ENCODE data around the gene PLTP. TPM values are rescaled to one million over a fixed set of nuclear protein-coding genes. Genes with fewer than 3 reads are reported as not detected.

PLTP gene
- total and polyA plus RNA-seq, 2 experiments from 2014 or later: 108 to 160 TPM

DNA sequence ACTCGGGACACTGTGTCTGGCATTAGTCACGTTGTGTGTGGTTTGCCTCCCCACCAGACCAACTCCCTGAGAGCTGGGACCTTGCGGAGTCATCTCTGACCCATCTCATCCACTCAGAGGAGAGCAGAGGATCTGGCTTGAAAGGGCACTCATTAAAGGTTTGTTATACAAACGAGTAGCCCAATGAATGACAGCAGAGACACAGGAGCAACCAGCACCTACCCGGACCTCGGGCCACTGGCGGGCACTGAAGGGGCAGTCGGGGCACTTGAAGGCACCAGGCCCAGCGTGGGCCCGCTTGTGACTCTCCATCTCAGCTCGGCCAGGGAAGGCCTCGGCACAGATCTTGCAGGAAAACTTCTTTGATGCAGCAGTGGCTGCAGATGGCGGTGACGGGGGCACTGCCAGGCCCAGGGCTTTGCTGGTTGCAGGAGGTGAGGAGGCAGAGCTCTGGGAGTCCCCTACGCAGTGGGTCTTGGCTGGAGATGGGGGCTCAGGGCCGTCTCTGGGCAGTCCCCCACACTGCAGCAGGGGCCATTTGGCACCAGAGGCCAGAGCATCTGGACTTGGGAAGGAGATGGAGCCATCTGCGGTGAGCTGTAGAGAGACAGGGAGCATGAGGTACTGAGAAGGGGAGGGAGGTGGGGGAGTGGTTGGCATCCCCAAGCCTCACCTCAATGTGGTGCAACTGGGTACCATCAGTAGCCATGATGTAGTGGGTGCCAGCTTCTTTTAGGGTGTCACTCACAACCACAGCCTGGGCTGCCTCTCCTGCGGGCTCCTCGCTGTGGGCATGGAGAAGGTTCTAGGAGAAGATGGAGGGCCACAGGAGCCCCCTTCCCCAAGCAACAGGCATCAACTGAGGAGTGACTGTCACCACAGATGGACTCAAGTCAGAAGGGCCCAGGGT, 40.2 kb upstream of the PLTP start:
- ATAC-seq: no peak
- Histone ChIP-seq H3K4me2 (no peak overlapping the region), H3K4me3 (no peak overlapping the region), H3K4me1 (ENCODE audit: insufficient read depth) (no peaks in the 10 kb centered on the region; the same call in 1 of the 2 replicates), H4K20me1 (replicated peaks; ENCODE audit: insufficient read depth) (no peaks in the 10 kb centered on the region; the same call in 1 of the 2 replicates), H2AFZ (no peak overlapping the region), H3K27ac (ENCODE audit: low read depth) (no peak overlapping the region), H3K36me3 (ENCODE audit: insufficient read depth) (no peaks in the 10 kb centered on the region), H3K27me3 (ENCODE audit: insufficient read depth) (no peaks in the 10 kb centered on the region), H3K79me2 (replicated peaks; ENCODE audit: insufficient read depth) (no peaks in the 10 kb centered on the region), H3F3A (replicated peaks; ENCODE audit: low read depth) (no peaks in the 10 kb centered on the region), H3K9me2 (ENCODE audit: insufficient read depth) (no peaks in the 10 kb centered on the region)
- Mint-ChIP-seq H3K9me3 (no peaks in the 10 kb centered on the region), H3K27me3 (ENCODE audit: insufficient read depth, low read depth, poor library complexity) (peaks cover 13% of the 10 kb centered on the region), H3K4me3 (no peak overlapping the region), H3K4me1 (peaks cover 5% of the 10 kb centered on the region; the same call in 2 of the 3 replicates), H3K36me3 (ENCODE audit: low read depth) (peaks cover 19% of the 10 kb centered on the region), H3K27ac (peak overlapping the region; percentile 75)
- DNase-seq (ENCODE audit: low spot score): no peak
- TF ChIP-seq, protein P1, sequence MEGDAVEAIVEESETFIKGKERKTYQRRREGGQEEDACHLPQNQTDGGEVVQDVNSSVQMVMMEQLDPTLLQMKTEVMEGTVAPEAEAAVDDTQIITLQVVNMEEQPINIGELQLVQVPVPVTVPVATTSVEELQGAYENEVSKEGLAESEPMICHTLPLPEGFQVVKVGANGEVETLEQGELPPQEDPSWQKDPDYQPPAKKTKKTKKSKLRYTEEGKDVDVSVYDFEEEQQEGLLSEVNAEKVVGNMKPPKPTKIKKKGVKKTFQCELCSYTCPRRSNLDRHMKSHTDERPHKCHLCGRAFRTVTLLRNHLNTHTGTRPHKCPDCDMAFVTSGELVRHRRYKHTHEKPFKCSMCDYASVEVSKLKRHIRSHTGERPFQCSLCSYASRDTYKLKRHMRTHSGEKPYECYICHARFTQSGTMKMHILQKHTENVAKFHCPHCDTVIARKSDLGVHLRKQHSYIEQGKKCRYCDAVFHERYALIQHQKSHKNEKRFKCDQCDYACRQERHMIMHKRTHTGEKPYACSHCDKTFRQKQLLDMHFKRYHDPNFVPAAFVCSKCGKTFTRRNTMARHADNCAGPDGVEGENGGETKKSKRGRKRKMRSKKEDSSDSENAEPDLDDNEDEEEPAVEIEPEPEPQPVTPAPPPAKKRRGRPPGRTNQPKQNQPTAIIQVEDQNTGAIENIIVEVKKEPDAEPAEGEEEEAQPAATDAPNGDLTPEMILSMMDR (conservative IDR thresholded peaks at IDR 0.05; ENCODE audit: low read depth in 2 of 2): no peak
- TF ChIP-seq JUNB (IDR thresholded peaks at IDR 0.05; ENCODE audit: unreplicated experiment) (no peak), EZH2phosphoT487 (IDR thresholded peaks at IDR 0.05; ENCODE audit: unreplicated experiment) (no peak), STAT1 (IDR thresholded peaks at IDR 0.05; ENCODE audit: unreplicated experiment) (no peak), ZNF331 (CRISPR knock-in tag; IDR thresholded peaks at IDR 0.05; ENCODE audit: low read depth) (no peak), POLR2AphosphoS5 (IDR thresholded peaks at IDR 0.05; ENCODE audit: low read depth) (no peak), ZNF114 (CRISPR knock-in tag; IDR thresholded peaks at IDR 0.05) (no peak), EZH2 (IDR thresholded peaks at IDR 0.05; ENCODE audit: low read depth, unreplicated experiment) (no peak), NANOG (IDR thresholded peaks at IDR 0.05; ENCODE audit: borderline replicate concordance) (no peak), CREB1 (CRISPR knock-in tag; IDR thresholded peaks at IDR 0.05; ENCODE audit: low read depth) (no peak), ETS1 (IDR thresholded peaks at IDR 0.05) (no peak)
- TF ChIP-seq, protein P2, sequence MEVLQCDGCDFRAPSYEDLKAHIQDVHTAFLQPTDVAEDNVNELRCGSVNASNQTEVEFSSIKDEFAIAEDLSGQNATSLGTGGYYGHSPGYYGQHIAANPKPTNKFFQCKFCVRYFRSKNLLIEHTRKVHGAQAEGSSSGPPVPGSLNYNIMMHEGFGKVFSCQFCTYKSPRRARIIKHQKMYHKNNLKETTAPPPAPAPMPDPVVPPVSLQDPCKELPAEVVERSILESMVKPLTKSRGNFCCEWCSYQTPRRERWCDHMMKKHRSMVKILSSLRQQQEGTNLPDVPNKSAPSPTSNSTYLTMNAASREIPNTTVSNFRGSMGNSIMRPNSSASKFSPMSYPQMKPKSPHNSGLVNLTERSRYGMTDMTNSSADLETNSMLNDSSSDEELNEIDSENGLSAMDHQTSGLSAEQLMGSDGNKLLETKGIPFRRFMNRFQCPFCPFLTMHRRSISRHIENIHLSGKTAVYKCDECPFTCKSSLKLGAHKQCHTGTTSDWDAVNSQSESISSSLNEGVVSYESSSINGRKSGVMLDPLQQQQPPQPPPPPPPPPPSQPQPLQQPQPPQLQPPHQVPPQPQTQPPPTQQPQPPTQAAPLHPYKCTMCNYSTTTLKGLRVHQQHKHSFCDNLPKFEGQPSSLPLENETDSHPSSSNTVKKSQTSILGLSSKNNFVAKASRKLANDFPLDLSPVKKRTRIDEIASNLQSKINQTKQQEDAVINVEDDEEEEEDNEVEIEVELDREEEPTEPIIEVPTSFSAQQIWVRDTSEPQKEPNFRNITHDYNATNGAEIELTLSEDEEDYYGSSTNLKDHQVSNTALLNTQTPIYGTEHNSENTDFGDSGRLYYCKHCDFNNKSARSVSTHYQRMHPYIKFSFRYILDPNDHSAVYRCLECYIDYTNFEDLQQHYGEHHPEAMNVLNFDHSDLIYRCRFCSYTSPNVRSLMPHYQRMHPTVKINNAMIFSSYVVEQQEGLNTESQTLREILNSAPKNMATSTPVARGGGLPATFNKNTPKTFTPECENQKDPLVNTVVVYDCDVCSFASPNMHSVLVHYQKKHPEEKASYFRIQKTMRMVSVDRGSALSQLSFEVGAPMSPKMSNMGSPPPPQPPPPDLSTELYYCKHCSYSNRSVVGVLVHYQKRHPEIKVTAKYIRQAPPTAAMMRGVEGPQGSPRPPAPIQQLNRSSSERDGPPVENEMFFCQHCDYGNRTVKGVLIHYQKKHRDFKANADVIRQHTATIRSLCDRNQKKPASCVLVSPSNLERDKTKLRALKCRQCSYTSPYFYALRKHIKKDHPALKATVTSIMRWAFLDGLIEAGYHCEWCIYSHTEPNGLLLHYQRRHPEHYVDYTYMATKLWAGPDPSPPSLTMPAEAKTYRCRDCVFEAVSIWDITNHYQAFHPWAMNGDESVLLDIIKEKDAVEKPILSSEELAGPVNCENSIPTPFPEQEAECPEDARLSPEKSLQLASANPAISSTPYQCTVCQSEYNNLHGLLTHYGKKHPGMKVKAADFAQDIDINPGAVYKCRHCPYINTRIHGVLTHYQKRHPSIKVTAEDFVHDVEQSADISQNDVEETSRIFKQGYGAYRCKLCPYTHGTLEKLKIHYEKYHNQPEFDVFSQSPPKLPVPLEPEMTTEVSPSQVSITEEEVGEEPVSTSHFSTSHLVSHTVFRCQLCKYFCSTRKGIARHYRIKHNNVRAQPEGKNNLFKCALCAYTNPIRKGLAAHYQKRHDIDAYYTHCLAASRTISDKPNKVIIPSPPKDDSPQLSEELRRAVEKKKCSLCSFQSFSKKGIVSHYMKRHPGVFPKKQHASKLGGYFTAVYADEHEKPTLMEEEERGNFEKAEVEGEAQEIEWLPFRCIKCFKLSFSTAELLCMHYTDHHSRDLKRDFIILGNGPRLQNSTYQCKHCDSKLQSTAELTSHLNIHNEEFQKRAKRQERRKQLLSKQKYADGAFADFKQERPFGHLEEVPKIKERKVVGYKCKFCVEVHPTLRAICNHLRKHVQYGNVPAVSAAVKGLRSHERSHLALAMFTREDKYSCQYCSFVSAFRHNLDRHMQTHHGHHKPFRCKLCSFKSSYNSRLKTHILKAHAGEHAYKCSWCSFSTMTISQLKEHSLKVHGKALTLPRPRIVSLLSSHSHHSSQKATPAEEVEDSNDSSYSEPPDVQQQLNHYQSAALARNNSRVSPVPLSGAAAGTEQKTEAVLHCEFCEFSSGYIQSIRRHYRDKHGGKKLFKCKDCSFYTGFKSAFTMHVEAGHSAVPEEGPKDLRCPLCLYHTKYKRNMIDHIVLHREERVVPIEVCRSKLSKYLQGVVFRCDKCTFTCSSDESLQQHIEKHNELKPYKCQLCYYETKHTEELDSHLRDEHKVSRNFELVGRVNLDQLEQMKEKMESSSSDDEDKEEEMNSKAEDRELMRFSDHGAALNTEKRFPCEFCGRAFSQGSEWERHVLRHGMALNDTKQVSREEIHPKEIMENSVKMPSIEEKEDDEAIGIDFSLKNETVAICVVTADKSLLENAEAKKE (CRISPR knock-in tag; IDR thresholded peaks at IDR 0.05): no peak
- TF ChIP-seq, protein P3, sequence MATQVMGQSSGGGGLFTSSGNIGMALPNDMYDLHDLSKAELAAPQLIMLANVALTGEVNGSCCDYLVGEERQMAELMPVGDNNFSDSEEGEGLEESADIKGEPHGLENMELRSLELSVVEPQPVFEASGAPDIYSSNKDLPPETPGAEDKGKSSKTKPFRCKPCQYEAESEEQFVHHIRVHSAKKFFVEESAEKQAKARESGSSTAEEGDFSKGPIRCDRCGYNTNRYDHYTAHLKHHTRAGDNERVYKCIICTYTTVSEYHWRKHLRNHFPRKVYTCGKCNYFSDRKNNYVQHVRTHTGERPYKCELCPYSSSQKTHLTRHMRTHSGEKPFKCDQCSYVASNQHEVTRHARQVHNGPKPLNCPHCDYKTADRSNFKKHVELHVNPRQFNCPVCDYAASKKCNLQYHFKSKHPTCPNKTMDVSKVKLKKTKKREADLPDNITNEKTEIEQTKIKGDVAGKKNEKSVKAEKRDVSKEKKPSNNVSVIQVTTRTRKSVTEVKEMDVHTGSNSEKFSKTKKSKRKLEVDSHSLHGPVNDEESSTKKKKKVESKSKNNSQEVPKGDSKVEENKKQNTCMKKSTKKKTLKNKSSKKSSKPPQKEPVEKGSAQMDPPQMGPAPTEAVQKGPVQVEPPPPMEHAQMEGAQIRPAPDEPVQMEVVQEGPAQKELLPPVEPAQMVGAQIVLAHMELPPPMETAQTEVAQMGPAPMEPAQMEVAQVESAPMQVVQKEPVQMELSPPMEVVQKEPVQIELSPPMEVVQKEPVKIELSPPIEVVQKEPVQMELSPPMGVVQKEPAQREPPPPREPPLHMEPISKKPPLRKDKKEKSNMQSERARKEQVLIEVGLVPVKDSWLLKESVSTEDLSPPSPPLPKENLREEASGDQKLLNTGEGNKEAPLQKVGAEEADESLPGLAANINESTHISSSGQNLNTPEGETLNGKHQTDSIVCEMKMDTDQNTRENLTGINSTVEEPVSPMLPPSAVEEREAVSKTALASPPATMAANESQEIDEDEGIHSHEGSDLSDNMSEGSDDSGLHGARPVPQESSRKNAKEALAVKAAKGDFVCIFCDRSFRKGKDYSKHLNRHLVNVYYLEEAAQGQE (IDR thresholded peaks at IDR 0.05; ENCODE audit: unreplicated experiment): no peak
